ENCODE data around the gene INIP. TPM values are rescaled to one million over a fixed set of nuclear protein-coding genes. Genes with fewer than 3 reads are reported as not detected.
"Not testable (repeated sequence)": the region's sequence is repeated elsewhere in the genome, so short reads cannot be mapped to it uniquely, and the experiment has no call there.

The INIP gene
- total RNA-seq, 1 experiment from 2014 or later = 16.4 TPM

GRCh38 chr9:112747094-112747493, 29.2 kb upstream of the INIP start:
- in situ Hi-C loops (cut with HindIII; ENCODE audit: low pct_unique_long_range_greater_than_20kb, low sequenced_read_pairs) = no loop called here
- DNase-seq (ENCODE audit: low read depth) = no peak

GRCh38 chr9:112744177-112744576, 26.3 kb upstream of the INIP start:
- no peak for DNase-seq (ENCODE audit: low read depth)
- in situ Hi-C loops (cut with HindIII; ENCODE audit: low pct_unique_long_range_greater_than_20kb, low sequenced_read_pairs) = no loop called here

GRCh38 chr9:112743216-112743836, 25.4 kb upstream of the INIP start:
- DNase-seq (ENCODE audit: low read depth) = no peak
- in situ Hi-C loops (cut with HindIII; ENCODE audit: low pct_unique_long_range_greater_than_20kb, low sequenced_read_pairs) = no loop called here

- DNase-seq (ENCODE audit: low read depth) = no peak
- in situ Hi-C loops (cut with HindIII; ENCODE audit: low pct_unique_long_range_greater_than_20kb, low sequenced_read_pairs) = no loop called here
Measured at GRCh38 chr9:112734892-112735291, 17.0 kb upstream of the INIP start.

- in situ Hi-C loops (cut with HindIII; ENCODE audit: low pct_unique_long_range_greater_than_20kb, low sequenced_read_pairs) = no loop called here
- DNase-seq (ENCODE audit: low read depth) = no peak
Measured at GRCh38 chr9:112731971-112732370, 14.1 kb upstream of the INIP start.

GRCh38 chr9:112728401-112728800, 10.5 kb upstream of the INIP start:
- in situ Hi-C loops (cut with HindIII; ENCODE audit: low pct_unique_long_range_greater_than_20kb, low sequenced_read_pairs) = no loop called here
- DNase-seq (ENCODE audit: low read depth) = no peak

GRCh38 chr9:112726428-112726827, 8.5 kb upstream of the INIP start:
- no peak for DNase-seq (ENCODE audit: low read depth)
- in situ Hi-C loops (cut with HindIII; ENCODE audit: low pct_unique_long_range_greater_than_20kb, low sequenced_read_pairs) = no loop called here

- in situ Hi-C loops (cut with HindIII; ENCODE audit: low pct_unique_long_range_greater_than_20kb, low sequenced_read_pairs) = no loop called here
- DNase-seq (ENCODE audit: low read depth) = no peak
Measured at GRCh38 chr9:112725961-112726360, 8.0 kb upstream of the INIP start.

GRCh38 chr9:112722749-112723148, 4.8 kb upstream of the INIP start:
- in situ Hi-C loops (cut with HindIII; ENCODE audit: low pct_unique_long_range_greater_than_20kb, low sequenced_read_pairs); DNase-seq (ENCODE audit: low read depth): not testable (repeated sequence)

GRCh38 chr9:112720113-112720780, 2.3 kb upstream of the INIP start:
- in situ Hi-C loops (cut with HindIII; ENCODE audit: low pct_unique_long_range_greater_than_20kb, low sequenced_read_pairs) = no loop called here
- no peak for DNase-seq (ENCODE audit: low read depth)

- DNase-seq (ENCODE audit: low read depth) = no peak
- in situ Hi-C loops (cut with HindIII; ENCODE audit: low pct_unique_long_range_greater_than_20kb, low sequenced_read_pairs) = no loop called here
Measured at GRCh38 chr9:112719696-112720095, 1.8 kb upstream of the INIP start.

GRCh38 chr9:112719241-112719691, 1.3 kb upstream of the INIP start:
- in situ Hi-C loops (cut with HindIII; ENCODE audit: low pct_unique_long_range_greater_than_20kb, low sequenced_read_pairs) = no loop called here
- DNase-seq (ENCODE audit: low read depth) = no peak

- in situ Hi-C loops (cut with HindIII; ENCODE audit: low pct_unique_long_range_greater_than_20kb, low sequenced_read_pairs) = no loop called here
- DNase-seq (ENCODE audit: low read depth) = no peak
Measured at GRCh38 chr9:112712678-112713077, 5.2 kb downstream of the INIP start.

- DNase-seq (ENCODE audit: low read depth) = peak; percentile 31
- in situ Hi-C loops (cut with HindIII; ENCODE audit: low pct_unique_long_range_greater_than_20kb, low sequenced_read_pairs) = no loop called here
Measured at GRCh38 chr9:112711050-112711689, 6.7 kb downstream of the INIP start.

- DNase-seq (ENCODE audit: low read depth) = no peak
- in situ Hi-C loops (cut with HindIII; ENCODE audit: low pct_unique_long_range_greater_than_20kb, low sequenced_read_pairs) = no loop called here
Measured at GRCh38 chr9:112705768-112706427, 12.0 kb downstream of the INIP start.

- DNase-seq (ENCODE audit: low read depth) = no peak
- in situ Hi-C loops (cut with HindIII; ENCODE audit: low pct_unique_long_range_greater_than_20kb, low sequenced_read_pairs) = no loop called here
Measured at GRCh38 chr9:112703304-112703703, 14.6 kb downstream of the INIP start.

- in situ Hi-C loops (cut with HindIII; ENCODE audit: low pct_unique_long_range_greater_than_20kb, low sequenced_read_pairs) = no loop called here
- no peak for DNase-seq (ENCODE audit: low read depth)
Measured at GRCh38 chr9:112700085-112700484, 17.8 kb downstream of the INIP start.

GRCh38 chr9:112699230-112699629, 18.7 kb downstream of the INIP start:
- in situ Hi-C loops (cut with HindIII; ENCODE audit: low pct_unique_long_range_greater_than_20kb, low sequenced_read_pairs) = no loop called here
- DNase-seq (ENCODE audit: low read depth) = no peak

GRCh38 chr9:112696461-112696860, 21.5 kb downstream of the INIP start:
- no peak for DNase-seq (ENCODE audit: low read depth)
- in situ Hi-C loops (cut with HindIII; ENCODE audit: low pct_unique_long_range_greater_than_20kb, low sequenced_read_pairs) = no loop called here
